HL-60 (cell line): ENCODE data around the gene LRRIQ4.

Experiments used
- CTCF ChIP-seq: IDR thresholded peaks from one replicate; pipeline ENCODE4 v1.5.1; 2011; ENCODE audit warnings: low read length, control low read depth, inconsistent platforms; ENCODE audit not compliant: insufficient read depth
- POLR2AphosphoS5 ChIP-seq: IDR thresholded peaks from 2 replicates; pipeline ENCODE4 v1.6.1; 2012; ENCODE audit warnings: low read depth
- TF ChIP-seq, protein P1 (sequence below): IDR thresholded peaks from 2 replicates; pipeline ENCODE4 v1.6.1; 2012; ENCODE audit warnings: low read depth; ENCODE audit not compliant: insufficient replicate concordance

DNA sequence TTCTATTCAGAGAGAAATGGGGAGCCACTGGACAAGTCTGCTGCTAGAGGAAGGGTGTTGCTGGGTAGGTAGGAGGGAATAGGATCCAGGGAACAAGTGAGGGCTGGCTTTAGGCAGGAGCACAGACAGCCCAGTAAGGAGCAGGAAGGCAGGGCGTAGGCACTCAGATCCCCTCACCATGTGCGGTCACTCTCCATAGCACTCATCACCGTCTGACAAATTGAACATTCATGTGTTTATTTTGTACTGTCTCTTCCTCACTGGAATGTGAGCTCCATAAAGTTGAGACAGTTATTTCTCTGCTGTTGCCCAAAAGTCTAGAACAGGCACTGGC, 24.2 kb downstream of the LRRIQ4 start:
- no peak for TF ChIP-seq POLR2AphosphoS5
- TF ChIP-seq CTCF, result no peak
- TF ChIP-seq, protein P1, sequence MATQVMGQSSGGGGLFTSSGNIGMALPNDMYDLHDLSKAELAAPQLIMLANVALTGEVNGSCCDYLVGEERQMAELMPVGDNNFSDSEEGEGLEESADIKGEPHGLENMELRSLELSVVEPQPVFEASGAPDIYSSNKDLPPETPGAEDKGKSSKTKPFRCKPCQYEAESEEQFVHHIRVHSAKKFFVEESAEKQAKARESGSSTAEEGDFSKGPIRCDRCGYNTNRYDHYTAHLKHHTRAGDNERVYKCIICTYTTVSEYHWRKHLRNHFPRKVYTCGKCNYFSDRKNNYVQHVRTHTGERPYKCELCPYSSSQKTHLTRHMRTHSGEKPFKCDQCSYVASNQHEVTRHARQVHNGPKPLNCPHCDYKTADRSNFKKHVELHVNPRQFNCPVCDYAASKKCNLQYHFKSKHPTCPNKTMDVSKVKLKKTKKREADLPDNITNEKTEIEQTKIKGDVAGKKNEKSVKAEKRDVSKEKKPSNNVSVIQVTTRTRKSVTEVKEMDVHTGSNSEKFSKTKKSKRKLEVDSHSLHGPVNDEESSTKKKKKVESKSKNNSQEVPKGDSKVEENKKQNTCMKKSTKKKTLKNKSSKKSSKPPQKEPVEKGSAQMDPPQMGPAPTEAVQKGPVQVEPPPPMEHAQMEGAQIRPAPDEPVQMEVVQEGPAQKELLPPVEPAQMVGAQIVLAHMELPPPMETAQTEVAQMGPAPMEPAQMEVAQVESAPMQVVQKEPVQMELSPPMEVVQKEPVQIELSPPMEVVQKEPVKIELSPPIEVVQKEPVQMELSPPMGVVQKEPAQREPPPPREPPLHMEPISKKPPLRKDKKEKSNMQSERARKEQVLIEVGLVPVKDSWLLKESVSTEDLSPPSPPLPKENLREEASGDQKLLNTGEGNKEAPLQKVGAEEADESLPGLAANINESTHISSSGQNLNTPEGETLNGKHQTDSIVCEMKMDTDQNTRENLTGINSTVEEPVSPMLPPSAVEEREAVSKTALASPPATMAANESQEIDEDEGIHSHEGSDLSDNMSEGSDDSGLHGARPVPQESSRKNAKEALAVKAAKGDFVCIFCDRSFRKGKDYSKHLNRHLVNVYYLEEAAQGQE, result no peak
